ENCODE results near the gene LILRA5.

DNA sequence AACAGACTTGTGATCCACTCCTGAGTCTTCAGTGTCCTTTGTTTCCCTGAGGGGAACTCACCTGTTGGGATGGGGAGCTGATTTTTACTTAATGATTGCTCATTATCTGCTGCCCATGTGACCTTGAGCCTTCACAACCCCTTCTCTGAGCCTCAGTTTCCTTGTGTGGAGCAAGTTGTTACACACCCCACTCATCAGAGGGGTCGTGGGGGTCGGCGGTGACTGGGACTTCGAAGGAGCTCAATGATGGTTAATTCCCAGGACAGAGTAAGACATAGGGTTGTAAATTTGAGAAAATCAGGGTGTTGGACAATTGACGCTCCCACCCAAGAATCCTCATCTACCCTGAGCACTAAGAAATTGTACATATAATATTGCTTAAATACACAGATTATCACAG, 13.5 kb downstream of the LILRA5 start:
- TF ChIP-seq, protein P1, sequence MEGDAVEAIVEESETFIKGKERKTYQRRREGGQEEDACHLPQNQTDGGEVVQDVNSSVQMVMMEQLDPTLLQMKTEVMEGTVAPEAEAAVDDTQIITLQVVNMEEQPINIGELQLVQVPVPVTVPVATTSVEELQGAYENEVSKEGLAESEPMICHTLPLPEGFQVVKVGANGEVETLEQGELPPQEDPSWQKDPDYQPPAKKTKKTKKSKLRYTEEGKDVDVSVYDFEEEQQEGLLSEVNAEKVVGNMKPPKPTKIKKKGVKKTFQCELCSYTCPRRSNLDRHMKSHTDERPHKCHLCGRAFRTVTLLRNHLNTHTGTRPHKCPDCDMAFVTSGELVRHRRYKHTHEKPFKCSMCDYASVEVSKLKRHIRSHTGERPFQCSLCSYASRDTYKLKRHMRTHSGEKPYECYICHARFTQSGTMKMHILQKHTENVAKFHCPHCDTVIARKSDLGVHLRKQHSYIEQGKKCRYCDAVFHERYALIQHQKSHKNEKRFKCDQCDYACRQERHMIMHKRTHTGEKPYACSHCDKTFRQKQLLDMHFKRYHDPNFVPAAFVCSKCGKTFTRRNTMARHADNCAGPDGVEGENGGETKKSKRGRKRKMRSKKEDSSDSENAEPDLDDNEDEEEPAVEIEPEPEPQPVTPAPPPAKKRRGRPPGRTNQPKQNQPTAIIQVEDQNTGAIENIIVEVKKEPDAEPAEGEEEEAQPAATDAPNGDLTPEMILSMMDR (IDR thresholded peaks at IDR 0.05; ENCODE audit: insufficient read depth, low read depth, low read length): no peak
- no peak for TF ChIP-seq EZH2 (IDR thresholded peaks at IDR 0.05; ENCODE audit: insufficient read depth, low read length)
